Ascending aorta (tissue), 2 donors: Measurements from ENCODE around the gene OSBPL8. TPM values are rescaled to one million over a fixed set of nuclear protein-coding genes. Genes with fewer than 3 reads are reported as not detected.

ENCODE experiments used
- DNase-seq, 2 donors: peaks; one replicate each; pipeline ENCODE4 v3.0.0-alpha.2; 2019; ENCODE audit warnings: low spot score in 2 of 2
- H3K27ac ChIP-seq, 2 donors: fragments of 200-600 bp; sonication (generic); one replicate each; pipeline ENCODE4 v1.5.1; 2016 to 2017; ENCODE audit warnings: mild to moderate bottlenecking in 1 of 2
- H3K27me3 ChIP-seq: fragments of 200-600 bp; sonication (generic); one replicate; pipeline ENCODE4 v1.5.1; 2017
- H3K36me3 ChIP-seq, 2 donors: fragments of 200-600 bp; sonication (generic); one replicate each; pipeline ENCODE4 v1.5.1; 2016
- H3K4me1 ChIP-seq, 2 donors: fragments of 200-600 bp; sonication (generic); one replicate each; pipeline ENCODE4 v1.5.1; 2016 to 2017; ENCODE audit warnings: mild to moderate bottlenecking in 1 of 2
- H3K4me3 ChIP-seq, 2 donors: fragments of 200-600 bp; sonication (generic); one replicate each; pipeline ENCODE4 v1.5.1; 2016 to 2017; ENCODE audit warnings: mild to moderate bottlenecking in 1 of 2
- H3K9me3 ChIP-seq, 2 donors: fragments of 200-600 bp; sonication (generic); one replicate each; pipeline ENCODE4 v1.5.1; 2016
- intact Hi-C: fragments of 100-400 bp; cut with DNase I; formaldehyde crosslinking; loops from one replicate; pipeline ENCODE4 v1.15.1; 2023
- total RNA-seq: library from RNA; depleted of rRNA; stranded (reverse); fragments of >200 nt; gene quantifications from one replicate; pipeline ENCODE4 v1.1.0, GENCODE V29; 2016
- TF ChIP-seq, protein P1 (sequence below), 3 experiments: fragments of 200-600 bp in 2 of 3; fragments of 450-650 bp in 1 of 3; sonication (generic) in 2 of 3; IDR thresholded peaks; one replicate each; pipeline ENCODE4 v1.5.1; 2016 to 2019; ENCODE audit warnings: antibody characterized with exemption in 3 of 3, mild to moderate bottlenecking in 1 of 3, moderate library complexity in 1 of 3

OSBPL8 gene
- total RNA-seq, 1 donor from 2014 or later = 18.6 TPM

DNA sequence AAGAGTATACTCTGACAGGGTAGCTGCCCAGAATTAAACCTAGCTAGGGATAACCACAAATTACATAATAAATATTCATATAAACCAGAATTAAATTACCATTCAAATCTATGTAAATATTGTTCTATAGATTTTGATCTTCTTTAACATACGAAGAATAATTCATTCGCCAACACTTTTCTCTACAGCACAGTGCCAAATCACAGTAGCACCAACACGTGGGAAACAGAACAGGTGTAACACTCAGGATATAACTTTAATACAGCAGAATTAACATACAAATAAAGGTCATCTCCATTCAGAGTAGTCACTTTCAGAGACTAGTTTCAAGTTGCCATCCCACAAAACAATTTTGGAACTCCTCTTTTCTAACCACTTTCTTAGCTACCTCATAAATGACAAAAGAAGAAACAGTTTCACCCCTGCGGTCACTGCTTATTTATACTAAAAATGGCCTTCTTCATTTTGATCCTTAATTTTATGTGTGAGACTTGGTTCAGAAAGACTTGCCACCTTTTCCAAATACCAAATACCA is 15.7 kb downstream of the OSBPL8 start:
- Histone ChIP-seq H3K27me3 (no peaks in the 10 kb centered on the region), H3K4me3 (no peak overlapping the region), H3K27ac (no peak overlapping the region), H3K4me1 (peaks cover 4 to 13% of the 10 kb centered on the region in 2 donors), H3K36me3 (no peaks in the 10 kb centered on the region), H3K9me3 (no peaks in the 10 kb centered on the region)
- TF ChIP-seq, protein P1, sequence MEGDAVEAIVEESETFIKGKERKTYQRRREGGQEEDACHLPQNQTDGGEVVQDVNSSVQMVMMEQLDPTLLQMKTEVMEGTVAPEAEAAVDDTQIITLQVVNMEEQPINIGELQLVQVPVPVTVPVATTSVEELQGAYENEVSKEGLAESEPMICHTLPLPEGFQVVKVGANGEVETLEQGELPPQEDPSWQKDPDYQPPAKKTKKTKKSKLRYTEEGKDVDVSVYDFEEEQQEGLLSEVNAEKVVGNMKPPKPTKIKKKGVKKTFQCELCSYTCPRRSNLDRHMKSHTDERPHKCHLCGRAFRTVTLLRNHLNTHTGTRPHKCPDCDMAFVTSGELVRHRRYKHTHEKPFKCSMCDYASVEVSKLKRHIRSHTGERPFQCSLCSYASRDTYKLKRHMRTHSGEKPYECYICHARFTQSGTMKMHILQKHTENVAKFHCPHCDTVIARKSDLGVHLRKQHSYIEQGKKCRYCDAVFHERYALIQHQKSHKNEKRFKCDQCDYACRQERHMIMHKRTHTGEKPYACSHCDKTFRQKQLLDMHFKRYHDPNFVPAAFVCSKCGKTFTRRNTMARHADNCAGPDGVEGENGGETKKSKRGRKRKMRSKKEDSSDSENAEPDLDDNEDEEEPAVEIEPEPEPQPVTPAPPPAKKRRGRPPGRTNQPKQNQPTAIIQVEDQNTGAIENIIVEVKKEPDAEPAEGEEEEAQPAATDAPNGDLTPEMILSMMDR (IDR thresholded peaks at IDR 0.05) = no peak
- intact Hi-C loops = no loop called here
- DNase-seq = no peak

DNA sequence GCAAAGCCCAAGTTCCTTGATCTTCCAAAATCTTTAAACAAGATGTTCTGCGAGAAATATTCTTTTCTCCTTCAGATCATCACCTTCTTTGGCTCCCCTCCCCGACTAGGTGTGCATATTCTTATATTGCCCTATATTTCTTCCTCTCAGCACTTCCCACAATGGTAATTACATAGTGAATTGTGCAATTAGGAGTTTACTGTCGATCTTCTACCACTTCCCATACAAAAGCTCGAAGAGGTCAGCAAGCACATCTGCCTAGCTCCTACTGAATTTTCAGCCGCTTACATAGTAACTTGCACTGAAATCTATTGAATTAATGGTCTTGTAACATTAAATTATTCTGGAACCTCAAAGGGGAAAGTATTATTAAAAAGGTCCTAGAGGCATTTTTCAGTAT is 16.7 kb downstream of the OSBPL8 start:
- TF ChIP-seq, protein P1 (IDR thresholded peaks at IDR 0.05) = no peak
- H3K4me3 ChIP-seq = no peak overlapping the region

DNA sequence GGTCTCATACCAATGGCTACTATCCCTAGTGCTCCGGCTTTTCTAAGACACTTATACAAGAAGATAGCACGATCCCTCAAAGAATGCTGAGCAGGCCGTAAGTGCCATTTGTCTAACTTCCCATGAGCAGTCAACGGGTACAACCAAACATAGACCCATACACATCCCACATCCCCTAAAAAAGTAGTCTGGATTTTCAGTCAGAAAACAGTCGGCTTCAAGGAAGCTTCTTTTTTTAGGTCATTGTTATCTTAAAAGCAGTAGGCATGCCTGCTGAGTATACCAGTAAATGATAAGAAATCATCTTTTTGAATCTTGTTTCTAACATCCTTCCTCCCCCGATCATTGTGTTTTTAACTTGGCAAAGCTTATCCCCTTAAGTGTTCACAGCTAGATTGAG is 19.8 kb downstream of the OSBPL8 start:
- no peaks in the 10 kb centered on the region for H3K27me3 ChIP-seq
- intact Hi-C loops = no loop called here
- no peaks in the 10 kb centered on the region for H3K4me1 ChIP-seq
- H3K27ac ChIP-seq = no peak overlapping the region
- TF ChIP-seq, protein P1 (IDR thresholded peaks at IDR 0.05) = no peak
- no peaks in the 10 kb centered on the region for H3K36me3 ChIP-seq
- H3K4me3 ChIP-seq = no peak overlapping the region
- DNase-seq = no peak
- no peaks in the 10 kb centered on the region for H3K9me3 ChIP-seq

More for the DNA sequence above, 16.7 kb downstream of the OSBPL8 start:
- H3K27me3 ChIP-seq = no peaks in the 10 kb centered on the region
- no peak overlapping the region for H3K27ac ChIP-seq
- H3K4me1 ChIP-seq = peaks cover 2 to 5% of the 10 kb centered on the region in 2 donors
- DNase-seq = no peak
- no peaks in the 10 kb centered on the region for H3K36me3 ChIP-seq
- intact Hi-C loops = no loop called here
- no peaks in the 10 kb centered on the region for H3K9me3 ChIP-seq

DNA sequence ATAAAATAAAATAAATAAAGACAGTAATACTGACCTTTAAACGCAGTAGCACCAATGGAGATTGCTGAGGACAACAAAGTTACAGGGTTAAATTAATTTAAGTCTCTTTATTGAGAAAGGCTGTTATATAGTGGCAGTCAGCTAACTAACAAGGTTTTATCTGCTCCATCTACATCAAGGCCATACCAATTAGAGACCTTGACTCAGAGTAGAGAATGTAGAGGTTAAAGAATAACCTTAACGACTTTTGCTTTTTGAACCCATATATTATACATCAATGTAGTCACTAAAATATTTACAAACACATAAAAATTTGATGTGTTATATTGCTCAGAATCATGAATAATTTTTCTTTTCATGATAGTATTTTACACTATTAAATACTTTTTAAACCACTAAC is 21.6 kb downstream of the OSBPL8 start:
- no peaks in the 10 kb centered on the region for H3K9me3 ChIP-seq
- H3K36me3 ChIP-seq = no peaks in the 10 kb centered on the region
- no peak overlapping the region for H3K27ac ChIP-seq
- DNase-seq = no peak
- no peaks in the 10 kb centered on the region for H3K4me1 ChIP-seq
- intact Hi-C loops = no loop called here
- TF ChIP-seq, protein P1 (IDR thresholded peaks at IDR 0.05) = no peak
- no peak overlapping the region for H3K4me3 ChIP-seq
- no peaks in the 10 kb centered on the region for H3K27me3 ChIP-seq

DNA sequence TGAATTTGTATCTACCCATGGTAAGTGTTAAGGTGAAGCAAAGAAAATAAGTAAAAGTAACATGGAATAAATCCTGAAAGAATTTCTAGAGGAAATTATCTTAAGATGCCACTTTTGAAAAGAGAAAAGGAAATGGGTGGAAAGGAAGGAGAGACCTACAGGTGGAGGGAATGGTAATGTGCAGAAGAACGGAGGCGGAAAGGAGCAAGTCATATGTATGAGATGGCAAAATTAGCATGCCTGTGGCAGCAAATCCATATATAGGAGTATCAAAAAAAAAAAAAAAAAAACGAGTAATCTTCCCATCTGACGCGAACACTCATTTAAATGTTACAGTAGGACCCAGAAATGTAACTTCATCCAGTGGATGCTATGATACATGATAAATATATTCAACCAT is 23.0 kb downstream of the OSBPL8 start:
- intact Hi-C loops = no loop called here
- TF ChIP-seq, protein P1 (IDR thresholded peaks at IDR 0.05) = no peak
- Histone ChIP-seq H3K4me1 (no peaks in the 10 kb centered on the region), H3K4me3 (no peak overlapping the region), H3K27me3 (no peaks in the 10 kb centered on the region), H3K36me3 (no peaks in the 10 kb centered on the region), H3K27ac (no peak overlapping the region), H3K9me3 (no peaks in the 10 kb centered on the region)
- DNase-seq = no peak

DNA sequence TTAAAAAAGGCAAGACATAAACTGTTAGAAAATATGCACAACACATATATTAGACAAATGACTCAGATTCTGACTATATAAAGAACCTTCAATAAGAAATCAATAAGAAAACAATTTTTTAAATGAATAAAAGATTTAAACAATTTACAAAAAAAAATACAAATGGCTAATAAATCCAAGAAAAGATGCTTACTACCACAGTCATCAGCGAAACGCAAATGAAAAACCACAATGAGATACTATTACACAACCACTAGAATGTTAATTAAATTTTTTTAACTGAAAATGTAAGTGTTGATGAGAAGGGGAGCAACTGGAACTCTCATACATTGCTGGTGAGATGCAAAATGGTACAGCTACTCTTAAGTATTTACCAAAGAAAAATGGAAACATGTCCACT is 24.4 kb downstream of the OSBPL8 start:
- H3K4me3 ChIP-seq = no peak overlapping the region
- no peaks in the 10 kb centered on the region for H3K4me1 ChIP-seq
- no peak overlapping the region for H3K27ac ChIP-seq
- H3K27me3 ChIP-seq = no peaks in the 10 kb centered on the region
- no peaks in the 10 kb centered on the region for H3K36me3 ChIP-seq
- no peak for DNase-seq
- intact Hi-C loops = no loop called here
- H3K9me3 ChIP-seq = no peaks in the 10 kb centered on the region
- TF ChIP-seq, protein P1 (IDR thresholded peaks at IDR 0.05) = no peak
